CD4-positive, alpha-beta T cell treated with Interleukin-6 at 100 ng/mL for 8 hours (primary cell): ENCODE measurements around the gene ATE1.

Source experiments
- DNase-seq: peaks from one replicate; pipeline ENCODE4 v3.0.0-alpha.2; 2020; ENCODE audit warnings: mixed read lengths, low spot score

ATE1 gene

GRCh38 chr10:121865554-121865953 is 62.3 kb downstream of the ATE1 start:
- no peak for DNase-seq

DNA sequence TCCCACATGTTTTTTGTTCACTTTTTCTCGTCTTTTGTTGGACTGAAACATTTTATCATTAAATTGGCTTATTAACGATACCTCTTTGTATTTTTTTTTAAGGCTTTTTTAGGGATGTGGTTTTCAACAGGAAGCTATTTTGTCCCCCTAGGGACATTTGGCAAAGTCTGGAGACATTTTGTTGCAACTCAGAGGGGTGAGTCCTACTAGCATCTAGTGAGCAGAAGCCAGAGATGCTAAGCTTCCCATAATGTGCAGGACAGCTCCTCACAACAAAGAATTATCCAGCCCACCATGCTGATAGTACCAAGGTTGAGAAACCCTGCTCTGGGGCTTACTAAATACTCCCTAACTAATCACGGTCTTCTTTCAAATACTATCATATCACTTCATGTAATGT is 63.2 kb downstream of the ATE1 start:
- no peak for DNase-seq

DNA sequence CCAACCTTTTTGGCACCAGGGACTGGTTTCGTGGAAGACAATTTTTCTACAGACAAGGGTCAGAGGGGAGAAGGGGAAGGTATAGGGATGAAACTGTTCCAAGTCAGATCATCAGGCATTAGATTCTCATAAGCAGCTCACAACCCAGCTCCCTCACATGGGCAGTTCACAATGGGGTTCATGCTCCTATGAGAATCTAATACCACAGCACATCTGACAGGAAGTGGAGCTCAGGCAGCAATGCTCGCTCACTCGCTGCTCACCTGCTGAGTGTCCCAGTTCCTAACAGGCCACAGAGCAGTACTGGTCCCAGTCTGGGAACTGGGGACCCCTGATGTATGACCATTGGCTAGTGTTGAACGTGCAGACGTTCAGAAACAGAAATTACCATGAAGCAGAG is 63.7 kb downstream of the ATE1 start:
- DNase-seq: no peak

- no peak for DNase-seq
These were observed 65.2 kb downstream of the ATE1 start for GRCh38 chr10:121862649-121863048.

- DNase-seq: no peak
These were observed 65.8 kb downstream of the ATE1 start for GRCh38 chr10:121862042-121862441.

DNA sequence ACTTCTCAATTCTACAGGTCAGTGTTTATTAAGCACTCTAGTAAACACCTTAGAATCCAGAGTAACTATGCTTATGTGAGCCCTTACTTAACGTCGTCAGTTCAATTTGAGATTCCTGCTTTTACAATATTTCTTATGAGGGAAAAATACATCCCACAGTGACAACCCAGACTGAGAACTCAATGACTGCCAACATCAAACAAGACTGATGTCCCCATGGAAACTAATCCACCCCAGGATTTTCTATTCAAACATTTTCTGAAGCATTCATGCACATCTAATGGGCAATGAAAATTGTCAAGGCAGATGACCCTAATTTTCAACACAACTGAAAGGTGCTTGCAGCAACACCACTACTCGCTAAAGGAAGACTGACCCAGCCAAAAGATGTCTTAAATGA is 67.0 kb downstream of the ATE1 start:
- DNase-seq: no peak

DNA sequence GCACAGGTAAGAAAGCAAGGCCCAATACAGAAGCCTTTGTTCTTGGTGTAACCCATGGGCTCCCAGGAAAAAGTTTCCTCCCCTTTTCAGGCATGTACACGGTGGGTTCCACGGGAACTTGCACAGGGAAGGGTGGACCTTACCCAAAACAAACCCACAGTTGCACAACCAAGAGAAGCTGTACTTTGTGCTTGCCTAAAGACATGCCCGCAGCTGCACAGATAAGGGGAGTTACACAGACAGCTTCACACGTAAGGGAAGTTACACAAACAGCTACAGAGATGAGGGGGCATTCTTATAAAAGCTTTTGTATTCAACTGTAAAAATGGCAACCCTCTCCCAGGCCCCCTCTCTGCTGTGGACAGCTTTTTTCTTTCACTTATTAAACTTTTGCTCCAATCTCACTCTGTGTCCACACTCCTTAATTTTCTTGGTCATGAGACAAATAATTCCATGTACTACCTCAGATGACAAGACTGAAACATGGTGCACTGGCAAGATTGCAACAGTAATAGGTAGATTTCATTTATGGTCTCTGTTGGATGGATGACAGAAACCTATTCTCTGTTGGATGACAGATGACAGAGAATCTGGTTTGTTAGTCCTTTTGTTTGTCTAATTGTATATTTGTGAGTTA is 72.9 kb downstream of the ATE1 start:
- DNase-seq: no peak

DNA sequence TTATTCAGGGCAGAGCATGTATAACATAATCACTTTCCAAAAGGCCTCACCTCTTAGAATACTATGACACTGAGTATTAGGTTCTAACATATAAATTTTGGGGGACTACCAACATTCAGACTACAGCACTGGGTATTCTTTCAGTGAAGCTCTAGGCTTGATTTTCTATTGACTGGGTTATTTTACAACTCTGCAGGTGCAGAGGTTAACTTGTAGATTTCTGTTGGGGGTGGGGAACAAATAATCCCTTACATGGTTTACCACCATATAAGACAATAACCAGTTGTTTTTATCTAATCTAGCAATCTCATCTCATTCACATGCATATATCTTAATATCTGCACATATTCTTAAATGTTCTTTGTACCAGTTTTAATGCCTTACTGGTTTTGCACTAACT is 73.9 kb downstream of the ATE1 start:
- no peak for DNase-seq

GRCh38 chr10:121851786-121852185 is 76.0 kb downstream of the ATE1 start:
- DNase-seq: no peak

- no peak for DNase-seq
These were observed 79.7 kb downstream of the ATE1 start for GRCh38 chr10:121848082-121848481.

- no peak for DNase-seq
These were observed 81.3 kb downstream of the ATE1 start for GRCh38 chr10:121846555-121846954.

GRCh38 chr10:121845044-121845784 is 82.6 kb downstream of the ATE1 start:
- no peak for DNase-seq

GRCh38 chr10:121844537-121844936 is 83.3 kb downstream of the ATE1 start:
- no peak for DNase-seq

- no peak for DNase-seq
These were observed 84.5 kb downstream of the ATE1 start for GRCh38 chr10:121843379-121843778.

GRCh38 chr10:121841862-121842261 is 86.0 kb downstream of the ATE1 start:
- DNase-seq: no peak

GRCh38 chr10:121838931-121839330 is 88.9 kb downstream of the ATE1 start:
- no peak for DNase-seq

DNA sequence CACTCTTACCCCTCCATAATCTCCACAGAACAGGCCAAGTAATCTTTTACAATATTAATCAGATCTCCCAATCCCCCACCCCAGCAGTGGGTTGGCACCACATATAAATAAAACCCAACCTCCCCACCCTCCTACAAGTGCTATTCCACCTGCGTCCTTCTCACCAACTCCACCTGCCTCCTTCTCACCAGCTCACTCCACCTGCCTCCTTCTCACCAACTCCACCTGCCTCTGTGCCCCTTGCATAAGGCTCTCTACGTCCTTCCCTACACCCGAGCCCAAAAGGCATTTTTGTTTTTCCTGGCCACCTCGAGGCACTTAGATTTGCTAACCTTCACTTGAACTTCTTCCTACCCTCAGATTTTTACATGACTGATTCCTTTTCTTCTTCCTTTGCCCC is 89.7 kb downstream of the ATE1 start:
- DNase-seq: no peak

GRCh38 chr10:121836171-121836570 is 91.7 kb downstream of the ATE1 start:
- no peak for DNase-seq

DNA sequence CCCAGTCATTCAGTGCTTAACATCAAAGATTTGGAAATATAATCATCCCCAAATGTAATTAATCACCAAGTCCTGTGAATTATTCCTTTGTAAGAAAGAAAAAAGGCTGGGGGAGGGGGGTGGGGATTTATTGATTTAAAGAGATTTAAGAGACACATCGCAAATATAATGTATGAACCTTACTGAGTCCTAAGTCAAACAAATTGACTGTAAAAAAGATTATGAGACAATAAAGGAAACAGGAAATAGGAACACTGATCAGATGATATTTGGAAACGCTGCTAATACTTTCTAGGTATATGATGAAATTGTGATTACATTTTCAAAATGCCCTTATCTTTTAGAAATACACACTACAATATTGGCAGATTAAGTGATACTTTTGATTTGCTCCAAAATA is 92.5 kb downstream of the ATE1 start:
- DNase-seq: no peak

GRCh38 chr10:121834757-121835156 is 93.1 kb downstream of the ATE1 start:
- DNase-seq: no peak

- no peak for DNase-seq
These were observed 94.4 kb downstream of the ATE1 start for GRCh38 chr10:121833387-121833786.

DNA sequence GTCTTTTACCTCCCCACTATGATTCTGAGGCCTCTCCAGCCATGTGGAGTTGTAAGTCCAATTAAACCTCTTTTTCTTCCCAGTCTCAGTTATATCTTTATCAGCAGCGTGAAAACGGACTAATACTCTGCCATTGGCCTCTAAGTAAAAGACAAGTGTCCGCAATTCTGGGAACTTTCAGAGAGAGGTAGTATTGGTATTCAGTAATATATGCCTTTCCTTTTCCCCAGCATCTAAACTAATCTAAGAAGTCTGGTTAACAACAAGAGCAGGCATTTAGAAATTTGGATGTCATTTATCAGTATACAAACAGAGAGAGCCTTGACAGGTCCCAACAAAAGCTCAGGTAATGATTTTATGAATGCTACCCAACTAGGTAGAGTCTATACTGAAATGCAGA is 95.2 kb downstream of the ATE1 start:
- no peak for DNase-seq

GRCh38 chr10:121831777-121832176 is 96.1 kb downstream of the ATE1 start:
- no peak for DNase-seq

DNA sequence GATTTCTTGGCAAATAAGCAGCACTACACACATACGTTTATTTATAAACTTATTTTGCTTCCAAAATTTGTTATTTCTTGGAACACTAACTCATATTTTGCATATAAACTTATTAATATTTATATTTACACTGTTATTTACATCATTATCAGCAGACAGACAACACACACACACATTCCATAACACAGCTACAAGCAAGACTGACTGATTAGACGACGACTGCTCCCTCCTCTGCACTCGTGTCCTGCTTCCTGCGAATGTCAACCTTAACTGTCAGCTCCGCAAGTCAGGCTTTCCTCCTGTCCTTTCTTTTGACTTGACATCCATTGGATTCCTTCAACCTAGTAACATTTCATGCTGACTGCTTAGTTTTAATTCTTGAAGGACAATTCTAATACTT is 96.6 kb downstream of the ATE1 start:
- no peak for DNase-seq
